NCI-H524 (cell line): Measurements from ENCODE around the gene ATP2A3.

ENCODE experiments used
- DNase-seq, 2 experiments: peaks; one replicate each; lab custom pipeline; 2025; lab: John Stamatoyannopoulos, UW

The ATP2A3 gene

DNA sequence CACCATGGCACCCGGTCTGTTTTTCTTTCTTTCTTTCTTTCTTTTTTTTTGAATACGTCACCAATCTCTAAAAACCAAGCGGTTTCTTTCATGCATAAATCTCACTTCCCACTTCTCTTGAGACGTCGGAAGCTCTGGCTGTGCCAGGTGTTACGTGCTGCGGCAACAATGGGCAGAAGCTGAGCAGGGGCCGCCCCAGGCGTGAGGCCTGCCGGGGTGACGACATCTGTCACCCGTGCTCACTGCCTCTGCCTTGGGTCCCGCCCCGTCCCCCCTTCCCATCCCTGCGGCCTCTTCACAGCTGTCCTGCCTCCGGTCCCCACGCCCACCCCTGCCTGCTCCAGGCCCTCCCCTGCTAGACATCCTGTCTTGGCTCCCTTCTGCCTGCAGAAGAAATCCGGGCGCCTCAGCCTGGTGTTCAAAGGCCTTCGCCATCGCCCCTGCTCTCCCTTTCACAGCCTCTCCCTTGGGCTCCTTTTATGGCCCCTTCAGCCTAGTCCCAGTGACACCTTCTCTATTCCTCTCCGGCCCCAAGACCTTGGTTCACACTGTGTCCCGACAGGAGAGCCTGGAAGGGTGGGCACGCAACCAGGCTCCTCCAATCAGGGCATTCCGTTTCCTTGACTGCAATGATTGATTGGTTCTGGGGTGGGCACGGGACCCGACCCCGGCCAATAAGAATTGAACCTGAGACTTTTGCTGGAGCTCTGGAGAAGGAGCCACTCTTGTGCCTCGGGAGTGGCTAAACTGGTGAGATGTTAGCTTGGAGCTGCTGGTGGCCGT, 52.8 kb downstream of the ATP2A3 start:
- peak; percentile 78 to 94 for DNase-seq

DNA sequence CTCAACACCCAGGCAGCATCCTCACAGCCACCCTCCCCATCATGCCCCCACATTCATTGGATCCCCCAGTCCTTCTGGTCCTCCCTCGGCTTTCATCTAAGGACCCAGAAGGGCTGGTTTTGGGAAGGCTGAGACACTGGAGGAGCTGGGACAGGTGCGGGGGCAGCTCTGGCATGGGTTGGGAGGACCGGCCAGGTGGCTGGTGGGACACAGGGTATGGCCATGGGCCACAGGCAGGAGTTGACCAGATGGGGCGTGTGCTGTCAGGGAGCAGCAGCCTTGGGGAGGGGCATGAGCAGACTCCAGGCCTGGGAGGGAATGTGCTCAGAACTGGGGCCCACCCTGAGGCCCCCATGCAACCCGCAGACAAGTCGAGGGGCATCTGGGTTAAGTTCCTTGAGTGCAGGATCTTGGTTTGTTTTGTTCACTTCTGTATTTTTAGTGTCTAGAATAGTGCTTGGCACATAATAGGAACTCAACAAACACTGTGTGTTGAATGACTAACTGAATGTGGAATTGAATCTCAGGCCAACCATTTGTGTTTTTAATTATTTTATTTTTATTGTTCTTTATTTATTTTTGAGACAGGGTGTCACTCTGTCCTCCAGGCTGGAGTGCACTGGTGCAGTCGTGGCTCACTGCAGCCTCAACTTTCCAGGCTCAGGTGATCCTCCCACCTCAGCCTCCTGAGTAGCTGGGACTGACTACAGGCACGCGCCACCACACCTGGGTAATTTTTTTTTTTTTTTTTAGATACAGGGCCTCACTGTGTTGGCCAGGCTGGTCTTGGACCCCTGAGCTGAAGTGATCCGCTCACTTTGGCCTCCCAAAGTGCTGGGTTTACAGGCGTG, 53.6 kb downstream of the ATP2A3 start:
- no peak for DNase-seq

DNA sequence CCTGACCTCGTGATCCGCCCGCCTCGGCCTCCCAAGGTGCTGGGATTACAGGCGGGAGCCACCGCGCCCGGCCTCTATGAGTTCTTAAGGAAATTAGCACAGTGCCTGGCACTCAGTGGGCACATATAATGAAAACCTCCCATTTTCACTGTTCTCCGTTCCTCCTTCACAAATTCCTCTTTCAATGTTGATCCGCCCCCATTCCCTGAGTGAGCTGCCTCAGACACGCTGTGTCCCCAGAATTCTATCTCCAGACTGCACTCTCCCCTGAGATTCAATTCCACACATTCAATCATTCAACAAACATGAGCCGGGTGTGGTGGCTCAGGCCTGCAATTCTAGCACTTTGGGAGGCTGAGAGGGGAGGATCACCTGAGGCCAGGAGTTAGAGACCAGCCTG, 55.0 kb downstream of the ATP2A3 start:
- no peak for DNase-seq

DNA sequence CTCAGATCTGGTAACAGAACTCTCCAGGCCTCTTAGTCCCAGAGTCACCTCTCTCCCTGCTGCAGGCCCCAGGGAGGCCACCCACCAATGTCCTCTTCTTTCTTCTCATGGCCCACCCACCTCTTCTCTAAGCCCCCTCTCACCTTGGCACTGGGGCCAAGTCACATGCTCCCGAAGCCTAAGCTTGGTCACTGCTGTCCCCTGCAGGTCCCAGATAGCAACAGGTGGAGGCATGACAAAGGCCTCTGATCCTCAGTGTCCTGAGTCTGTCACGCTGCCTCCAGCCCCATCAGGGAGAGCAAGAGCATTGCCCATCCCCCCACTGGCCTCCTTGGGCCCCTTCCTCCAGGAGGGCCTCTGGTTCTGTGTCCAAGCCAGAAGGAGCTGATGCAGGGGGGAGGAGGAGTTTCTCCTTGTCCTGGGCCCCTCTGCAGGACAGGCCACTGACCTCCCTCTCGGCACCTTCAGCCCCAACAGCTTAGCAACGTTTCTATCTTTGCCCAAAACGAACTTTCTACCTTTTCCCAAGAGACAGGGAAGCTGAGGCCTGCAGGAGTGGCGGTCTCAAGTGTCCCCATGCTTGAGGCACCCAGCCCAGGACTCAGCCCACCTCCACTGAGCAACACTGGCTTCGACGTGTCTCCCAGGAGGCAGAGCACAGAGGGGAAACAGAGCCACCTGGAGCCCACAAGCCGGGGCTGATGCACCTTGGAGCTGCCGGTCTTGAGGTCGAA, 56.6 kb downstream of the ATP2A3 start:
- no peak for DNase-seq

DNA sequence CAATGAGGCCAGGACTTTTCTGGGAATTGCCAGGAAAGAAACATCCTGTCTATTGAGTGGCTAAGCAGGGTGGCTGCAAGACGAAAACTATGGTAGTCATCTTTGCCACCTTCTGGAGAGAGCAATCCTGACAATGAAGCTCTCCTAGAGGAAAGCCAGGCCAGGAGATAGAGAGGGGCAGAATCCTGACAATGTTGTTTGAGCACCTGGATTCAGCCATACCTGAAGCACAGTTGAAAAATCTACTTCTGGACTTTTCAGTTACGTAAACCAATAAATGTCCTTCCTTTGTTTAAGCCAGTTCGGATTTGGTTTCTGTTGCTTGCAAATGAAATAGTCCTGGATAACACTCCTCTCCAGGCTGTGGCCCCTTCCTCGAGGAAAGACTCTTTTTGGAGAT, 57.4 kb downstream of the ATP2A3 start:
- no peak for DNase-seq

DNA sequence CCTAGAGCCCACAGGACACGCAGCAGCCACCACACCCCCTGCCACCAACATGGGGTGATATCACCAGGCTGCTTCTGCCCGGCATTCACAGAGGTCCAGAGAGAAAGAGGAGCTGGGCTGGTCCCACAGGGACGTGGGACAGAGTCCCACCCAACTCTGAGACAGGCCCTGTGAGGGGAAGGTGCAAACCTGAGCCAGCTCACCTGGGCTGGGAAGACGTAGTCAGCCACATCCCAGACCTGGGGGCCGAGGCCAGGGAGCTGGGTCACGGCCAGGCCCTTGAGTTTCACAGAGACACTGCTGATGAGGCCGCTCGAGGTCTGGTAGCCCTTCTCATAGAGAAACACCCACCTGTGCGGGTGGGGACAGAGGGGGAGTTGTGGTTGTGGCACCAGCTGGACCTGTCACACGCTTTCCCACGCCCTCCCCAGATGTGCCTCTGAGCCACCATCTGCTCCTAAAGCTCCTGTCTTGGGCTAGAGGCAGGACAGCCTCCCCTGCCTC, 59.2 kb downstream of the ATP2A3 start:
- DNase-seq = peak; percentile 80 to 95

DNA sequence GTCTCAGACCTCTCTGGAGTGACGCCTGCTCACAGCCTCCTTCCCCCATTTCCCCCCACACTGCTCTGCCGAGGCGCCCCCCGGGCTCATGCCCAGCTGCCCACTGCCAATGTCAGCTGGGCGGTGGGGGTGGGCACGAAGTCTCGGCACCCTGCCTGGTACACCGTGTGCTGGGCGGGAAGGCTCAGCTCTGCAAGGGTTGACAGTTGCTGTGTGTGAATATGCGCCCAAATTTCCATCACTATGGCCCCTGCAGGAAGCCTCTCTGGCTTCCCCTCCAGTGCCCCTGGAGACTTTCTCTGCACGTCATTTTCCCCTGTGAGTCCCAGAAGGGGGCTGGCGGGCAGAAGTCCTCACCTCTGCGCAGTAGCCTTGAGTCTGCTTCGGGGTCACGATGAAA, 59.7 kb downstream of the ATP2A3 start:
- no peak for DNase-seq

DNA sequence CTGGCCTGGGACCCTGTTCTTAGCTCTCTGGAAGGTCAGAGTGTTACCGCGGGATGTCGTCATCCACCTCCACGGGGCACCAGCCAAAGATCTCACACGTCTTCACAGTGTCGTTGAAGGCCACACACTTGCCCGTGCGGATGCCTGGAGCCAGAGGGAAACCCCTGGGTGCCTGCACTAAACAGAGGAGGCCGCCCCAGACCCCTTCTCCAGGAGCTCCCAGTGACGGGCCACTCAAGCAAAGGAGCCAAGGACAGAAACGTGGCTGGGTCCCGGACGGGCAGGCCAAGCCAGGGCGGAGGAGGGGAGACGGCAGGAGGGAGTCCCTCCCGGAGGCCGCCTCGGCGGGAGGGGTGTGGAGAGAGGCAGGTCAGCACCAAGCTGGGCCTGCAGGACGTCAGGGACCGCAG, 60.4 kb downstream of the ATP2A3 start:
- DNase-seq = no peak

DNA sequence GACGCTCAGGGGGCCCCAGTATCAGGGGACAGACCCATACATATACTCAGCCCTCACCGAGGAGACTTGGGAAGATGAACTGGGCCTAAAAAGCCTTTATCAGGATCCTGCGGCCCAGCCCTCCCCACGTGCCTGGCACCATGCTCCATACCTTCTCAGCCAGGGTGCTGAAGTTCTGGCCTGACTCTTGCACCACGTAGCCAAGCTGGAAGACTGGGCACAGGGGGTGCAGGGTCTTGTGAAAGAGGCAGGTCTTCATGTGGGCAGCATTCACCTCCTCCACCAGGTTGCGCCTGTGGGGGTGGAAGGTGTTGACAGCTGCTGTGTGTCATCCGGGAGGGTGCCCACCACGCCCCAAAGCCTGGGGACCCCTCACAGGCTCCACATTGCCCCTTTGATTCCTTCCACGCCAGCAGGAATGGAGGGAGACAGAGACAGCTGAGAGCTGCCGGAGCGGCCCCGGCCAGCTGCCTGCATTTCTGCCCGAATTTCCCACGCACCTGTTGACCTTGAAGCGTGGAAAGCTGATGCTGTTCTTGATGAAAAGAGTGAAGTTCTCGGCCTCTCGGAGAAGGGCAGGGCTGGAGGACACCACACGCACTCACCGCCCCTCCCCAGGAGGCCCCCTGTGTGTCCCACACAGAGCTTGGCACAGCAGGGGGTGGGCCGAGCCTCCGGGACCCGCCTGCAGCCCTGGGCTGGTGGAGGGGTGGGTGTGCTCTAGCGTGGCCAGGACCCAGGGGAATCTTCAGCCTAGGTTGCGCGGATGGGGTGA, 61.0 kb downstream of the ATP2A3 start:
- DNase-seq = no peak

DNA sequence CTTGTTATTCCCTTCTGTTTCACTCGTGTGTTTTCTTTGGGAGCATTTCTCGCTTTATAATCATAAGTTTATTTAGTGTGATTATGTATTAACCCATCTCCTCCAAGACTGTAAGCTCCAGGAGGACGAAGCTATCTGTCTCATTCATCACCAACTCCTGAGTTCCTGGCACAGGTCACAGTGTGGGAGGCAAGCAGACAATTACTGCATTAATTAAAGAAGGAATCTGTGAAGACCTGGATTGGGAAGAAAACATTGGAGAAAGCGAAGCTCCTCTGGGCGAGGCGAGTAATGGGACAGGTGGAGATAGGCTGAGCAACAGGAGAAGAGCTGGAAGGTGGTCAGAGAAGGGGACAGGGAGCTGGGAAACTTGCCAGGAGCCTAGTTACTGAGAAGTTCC, 63.6 kb downstream of the ATP2A3 start:
- DNase-seq = no peak

DNA sequence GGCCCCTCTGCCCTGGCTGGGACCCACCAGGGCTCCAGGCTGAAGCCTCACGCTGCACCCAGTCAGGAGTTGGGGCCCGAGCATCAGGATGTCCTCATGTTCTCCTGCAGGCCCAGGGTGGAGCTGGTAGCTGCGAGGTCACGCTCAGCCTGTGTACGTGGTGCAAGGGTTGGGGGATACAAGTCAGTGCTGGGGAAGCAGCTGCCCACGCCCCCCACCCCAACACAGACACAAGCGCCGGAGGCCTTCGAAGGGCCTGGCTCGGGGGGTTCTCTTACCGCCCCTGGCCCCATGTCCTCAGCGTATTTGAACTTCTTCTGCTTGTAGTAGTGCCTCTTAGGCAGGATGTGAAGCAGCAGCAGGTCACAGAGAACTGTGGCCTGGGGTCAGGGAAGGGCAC, 66.5 kb downstream of the ATP2A3 start:
- DNase-seq = no peak

DNA sequence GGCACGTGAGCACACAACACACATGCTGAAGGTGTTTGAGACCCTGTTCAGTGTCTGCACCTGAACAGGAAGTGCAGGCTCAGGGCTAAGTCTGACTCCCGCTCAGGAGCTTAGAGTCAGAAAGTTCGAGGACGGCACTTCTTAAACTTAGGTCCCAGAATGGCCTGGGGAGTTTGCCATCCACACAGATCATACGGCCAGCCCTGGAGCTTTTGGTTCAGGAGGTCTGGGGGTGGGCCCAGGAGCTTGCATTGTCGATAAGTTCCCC, 67.3 kb downstream of the ATP2A3 start:
- no peak for DNase-seq

DNA sequence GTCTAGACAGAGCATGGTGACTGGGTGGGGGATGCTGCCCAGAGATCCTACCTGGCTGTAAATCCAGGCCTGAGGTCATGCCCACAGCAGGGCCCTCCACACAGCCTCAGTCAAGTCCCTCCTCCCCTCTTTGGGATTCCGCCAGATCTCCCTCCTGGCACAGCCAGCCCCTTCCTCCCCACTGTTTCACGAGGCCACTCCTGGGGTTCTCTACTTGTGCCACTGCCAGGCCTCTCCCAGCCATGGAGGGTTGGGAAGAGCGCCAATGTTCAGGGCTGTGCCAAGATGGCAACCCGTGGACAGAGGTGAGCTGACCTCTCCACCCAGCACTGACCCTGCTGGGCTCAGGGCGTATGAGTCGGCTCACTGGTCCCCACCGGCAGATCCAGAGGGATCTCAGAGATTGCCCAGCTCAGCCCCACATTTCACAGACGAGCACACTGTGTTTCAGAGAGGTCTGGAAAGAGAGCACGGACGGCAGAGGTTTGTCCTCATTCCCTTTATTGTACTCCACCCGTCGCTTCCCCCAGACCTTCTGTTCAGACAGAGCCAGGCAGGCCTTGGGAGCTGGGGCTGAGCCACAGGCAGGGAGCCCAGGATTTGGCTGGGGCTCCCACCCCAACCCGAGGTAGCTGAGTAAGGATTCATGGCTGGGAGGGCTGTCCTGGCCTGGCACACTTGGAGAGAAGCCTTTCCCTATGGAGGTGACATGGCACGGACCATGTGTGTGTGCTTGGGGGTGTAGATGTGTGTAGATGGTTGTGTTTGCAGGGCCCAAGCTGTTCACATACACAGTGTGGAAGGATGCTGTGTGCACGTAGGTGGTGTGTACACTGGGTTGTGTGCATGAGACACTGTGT, 67.9 kb downstream of the ATP2A3 start:
- DNase-seq = no peak

DNA sequence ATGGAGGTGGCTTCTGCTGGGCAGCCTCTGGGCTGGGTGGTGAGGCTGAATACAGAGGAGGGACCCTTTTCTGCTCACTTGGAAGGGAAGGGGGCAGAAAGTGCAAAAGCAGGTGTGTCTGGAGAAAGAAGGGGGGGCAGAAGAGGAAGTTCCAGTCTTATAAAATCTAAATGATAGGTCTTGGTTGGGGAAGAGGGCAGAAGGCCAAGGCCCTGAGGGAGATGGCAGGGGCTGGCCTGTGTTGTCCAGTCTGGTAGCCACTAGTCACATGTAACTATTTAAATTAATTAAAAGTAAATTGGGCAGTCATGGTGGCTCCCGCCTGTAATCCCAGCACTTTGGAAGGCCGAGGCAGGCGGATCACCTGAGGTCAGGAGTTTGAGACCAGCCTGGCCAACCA, 68.9 kb downstream of the ATP2A3 start:
- no peak for DNase-seq

DNA sequence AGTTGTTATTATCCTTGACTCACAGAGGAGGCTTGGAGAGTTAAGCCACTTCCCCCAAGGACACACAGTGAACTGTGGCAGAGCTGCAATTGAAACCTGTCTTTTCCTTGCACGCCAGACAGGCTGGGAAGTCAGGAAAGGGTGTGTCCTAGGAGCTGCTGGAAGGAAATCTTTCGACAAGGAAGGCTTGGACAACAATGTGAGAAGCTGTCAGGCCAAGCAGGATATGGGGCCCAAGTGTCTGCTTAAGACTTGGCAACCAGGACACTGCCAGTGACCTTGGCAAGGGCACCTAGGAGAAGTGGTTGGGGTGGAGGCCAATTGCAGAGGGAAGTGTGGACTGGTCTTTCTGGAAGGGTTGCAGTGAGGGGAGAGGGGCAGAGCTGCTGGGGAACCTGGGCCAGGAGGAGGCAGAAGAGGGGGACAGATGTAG, 69.3 kb downstream of the ATP2A3 start:
- DNase-seq = no peak

DNA sequence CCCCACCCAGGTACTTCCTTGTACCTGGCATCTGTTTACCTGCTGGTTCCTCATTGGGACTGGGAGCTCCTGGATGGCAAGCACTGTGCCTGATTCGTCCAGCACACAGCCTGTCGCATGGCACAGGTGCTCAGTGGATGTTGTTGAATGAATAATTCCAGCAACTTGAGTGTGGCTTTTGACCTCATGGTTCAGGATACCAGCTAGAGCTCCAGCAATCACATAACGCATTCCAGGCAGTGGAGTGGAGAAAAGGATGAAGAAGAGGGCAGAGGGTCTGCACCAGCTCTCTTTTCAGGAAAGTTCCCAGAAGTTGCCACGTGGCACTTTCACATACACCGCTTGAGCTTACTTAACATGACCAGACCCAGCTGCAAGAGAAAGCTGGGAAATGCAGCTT, 70.0 kb downstream of the ATP2A3 start:
- DNase-seq = no peak

DNA sequence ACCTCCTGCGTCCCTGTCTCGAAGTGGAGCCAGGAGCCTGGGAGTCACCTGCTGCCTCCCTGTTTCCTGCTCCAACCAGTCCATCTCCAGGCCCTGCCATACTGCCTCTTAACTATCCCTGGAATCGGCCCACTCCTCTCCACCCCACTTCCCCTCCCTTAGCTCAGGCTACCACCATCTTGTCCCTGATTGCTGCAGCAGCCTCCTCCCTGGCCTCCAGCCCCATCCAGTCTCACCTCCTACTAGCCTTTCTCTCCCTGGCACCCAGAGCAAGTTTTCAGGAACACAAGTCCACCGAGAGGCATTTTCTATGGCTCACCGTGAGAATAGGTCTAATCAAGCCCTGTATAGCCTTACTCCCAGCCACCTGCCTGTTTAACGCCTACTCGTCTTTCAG, 70.5 kb downstream of the ATP2A3 start:
- DNase-seq = no peak

DNA sequence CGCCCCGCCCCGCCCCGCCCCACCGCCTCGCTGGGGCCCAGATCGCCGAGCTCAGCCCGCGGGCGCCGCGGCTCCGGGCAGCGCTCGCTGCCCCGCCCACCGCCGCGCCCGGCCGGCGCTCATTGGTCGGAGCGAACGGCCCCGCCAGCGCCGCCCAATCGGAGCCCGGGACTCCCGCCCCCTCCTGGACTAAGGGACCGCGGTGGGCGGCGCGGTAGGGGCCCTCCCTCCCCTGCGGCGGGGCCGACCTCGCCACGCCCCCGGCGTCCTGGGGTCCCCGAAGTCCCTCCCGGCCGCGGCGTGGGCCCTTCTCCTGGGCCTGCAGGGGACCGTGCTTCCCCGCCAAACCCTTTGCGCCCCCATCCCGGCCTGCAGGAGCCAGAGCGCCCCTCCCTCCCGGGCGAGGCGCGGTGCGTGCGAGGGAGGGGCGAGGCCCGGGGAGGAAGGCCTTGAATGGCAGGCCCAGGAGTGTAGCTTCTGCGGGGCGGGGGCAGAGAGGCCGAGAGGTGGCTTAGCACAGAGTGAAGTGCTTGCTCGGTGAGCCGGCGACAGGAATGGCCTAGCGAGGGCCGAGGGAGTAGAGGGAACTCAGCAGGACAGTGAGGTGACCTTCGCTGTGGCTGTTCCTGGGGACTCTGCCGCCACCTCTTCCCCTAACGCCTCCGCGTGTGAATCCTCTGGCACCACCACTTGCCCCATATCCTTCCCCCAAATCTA, 71.1 kb downstream of the ATP2A3 start, which contains the start of gene CAMKK1:
Gene CAMKK1, minus strand, starts transcription at position 51 of the 717 bp plus-strand sequence. CDS start 7,366 bp downstream, outside the sequence.
- DNase-seq = peak; percentile 93 to 94

DNA sequence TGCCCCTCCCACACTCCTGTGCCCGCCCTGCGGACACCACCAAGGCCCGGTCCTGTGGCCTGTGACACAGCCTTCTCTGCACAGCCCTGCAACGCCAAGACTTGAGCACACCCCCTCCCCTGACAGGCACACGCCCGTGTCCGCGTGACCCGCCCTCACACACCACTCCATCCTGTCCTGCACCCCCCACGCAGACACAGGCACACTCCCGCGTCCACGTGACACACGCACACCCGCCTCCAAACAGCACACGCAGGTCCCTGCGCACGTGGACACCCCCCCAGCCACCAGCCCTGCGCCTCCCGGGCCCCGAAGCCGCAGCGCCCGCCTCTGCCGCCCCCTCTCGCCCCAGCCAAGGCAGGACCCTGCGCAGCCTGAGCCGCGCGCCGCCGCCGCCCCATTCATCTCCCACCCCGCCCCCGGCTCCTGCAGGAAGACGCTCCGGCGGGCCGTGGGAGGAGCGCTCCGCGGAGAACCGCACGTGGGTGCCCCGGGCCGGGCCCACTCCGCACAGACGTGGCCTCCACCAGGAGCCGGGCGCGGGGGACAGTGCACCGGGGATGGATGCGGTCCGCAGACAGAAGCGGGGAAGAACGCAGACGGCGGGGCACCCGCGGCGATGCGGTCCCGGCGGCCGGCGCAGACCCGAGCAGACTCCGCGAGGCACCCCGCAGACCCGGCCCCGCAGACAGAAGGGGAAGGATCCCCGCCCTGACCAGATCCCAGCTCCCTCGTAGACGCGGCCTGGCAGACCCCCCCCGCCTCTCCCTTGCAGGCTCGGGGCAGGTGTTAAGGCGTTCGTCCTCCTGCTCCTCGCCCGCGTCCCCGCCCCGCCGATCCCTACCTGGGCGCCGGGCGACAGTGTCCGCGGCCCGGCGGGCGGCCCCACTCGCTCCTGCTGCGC, 71.9 kb downstream of the ATP2A3 start:
- DNase-seq = peak; percentile 54 to 56
